Activated CD4-positive, CD25-positive, alpha-beta regulatory T cell treated with anti-CD3 and anti-CD28 coated beads, Interleukin-2, amount 50 U/mL, for 16 hours (primary cell): Measurements from ENCODE around the gene PXMP4.
A peak's percentile ranks its signal among the peaks of the same experiment; 100 is the strongest.
"Not testable (repeated sequence)": the region's sequence is repeated elsewhere in the genome, so short reads cannot be mapped to it uniquely, and the experiment has no call there.

ENCODE experiments used
- DNase-seq: peaks from one replicate; pipeline ENCODE4 v3.0.0-alpha.2; 2020; ENCODE audit warnings: low read depth, low spot score

Gene PXMP4

DNA sequence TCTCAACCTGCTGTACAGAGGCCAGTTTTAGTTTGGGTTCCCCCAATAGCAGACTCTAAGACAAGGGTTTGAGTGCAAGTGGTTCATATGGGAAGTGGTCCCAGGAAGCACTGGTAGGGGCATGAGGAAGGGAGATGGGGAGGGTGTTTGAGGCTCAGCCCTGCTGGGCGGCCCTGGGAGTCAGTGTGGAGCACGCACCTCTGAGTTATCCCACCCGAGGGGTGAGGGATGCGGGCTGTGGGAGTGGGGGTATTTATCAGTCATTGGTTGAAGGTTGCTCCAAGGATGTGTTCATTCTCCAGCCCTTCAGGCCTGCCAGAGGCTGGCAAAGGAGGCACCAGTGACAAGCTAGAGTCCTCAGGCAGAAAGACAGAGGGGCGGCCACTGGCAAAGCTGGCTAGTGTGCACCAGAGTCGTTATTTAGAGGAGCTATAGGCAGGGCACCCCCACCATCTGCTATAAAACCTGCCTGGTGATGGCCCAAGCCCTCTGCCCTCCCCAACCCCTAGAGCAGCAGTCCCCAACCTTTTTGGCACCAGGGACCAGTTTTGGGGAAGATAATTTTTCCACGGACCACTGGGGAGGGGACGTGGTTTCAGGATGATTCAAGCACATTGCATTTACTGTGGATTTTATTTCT, 16.5 kb downstream of the PXMP4 start:
- no peak for DNase-seq

DNA sequence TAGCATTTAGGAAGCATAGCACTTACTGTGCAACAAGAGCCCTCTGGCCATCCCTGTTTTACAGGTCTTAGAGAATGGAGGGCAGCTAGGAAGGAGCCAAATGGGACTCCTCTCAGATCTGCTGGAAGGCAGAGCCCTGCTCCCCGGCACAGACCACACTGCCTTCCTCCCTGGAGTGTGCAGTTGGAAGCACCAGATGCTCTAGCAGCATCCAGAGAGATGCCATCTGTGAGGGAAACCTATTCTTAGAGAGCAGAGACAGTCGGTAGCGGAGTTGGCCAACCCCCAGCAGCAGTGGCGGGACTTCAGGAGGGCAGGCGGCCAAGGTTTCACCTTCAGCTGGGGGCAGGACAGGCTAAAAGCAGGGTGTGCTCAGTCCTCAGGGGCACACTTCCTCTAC, 17.2 kb downstream of the PXMP4 start:
- DNase-seq: no peak

DNA sequence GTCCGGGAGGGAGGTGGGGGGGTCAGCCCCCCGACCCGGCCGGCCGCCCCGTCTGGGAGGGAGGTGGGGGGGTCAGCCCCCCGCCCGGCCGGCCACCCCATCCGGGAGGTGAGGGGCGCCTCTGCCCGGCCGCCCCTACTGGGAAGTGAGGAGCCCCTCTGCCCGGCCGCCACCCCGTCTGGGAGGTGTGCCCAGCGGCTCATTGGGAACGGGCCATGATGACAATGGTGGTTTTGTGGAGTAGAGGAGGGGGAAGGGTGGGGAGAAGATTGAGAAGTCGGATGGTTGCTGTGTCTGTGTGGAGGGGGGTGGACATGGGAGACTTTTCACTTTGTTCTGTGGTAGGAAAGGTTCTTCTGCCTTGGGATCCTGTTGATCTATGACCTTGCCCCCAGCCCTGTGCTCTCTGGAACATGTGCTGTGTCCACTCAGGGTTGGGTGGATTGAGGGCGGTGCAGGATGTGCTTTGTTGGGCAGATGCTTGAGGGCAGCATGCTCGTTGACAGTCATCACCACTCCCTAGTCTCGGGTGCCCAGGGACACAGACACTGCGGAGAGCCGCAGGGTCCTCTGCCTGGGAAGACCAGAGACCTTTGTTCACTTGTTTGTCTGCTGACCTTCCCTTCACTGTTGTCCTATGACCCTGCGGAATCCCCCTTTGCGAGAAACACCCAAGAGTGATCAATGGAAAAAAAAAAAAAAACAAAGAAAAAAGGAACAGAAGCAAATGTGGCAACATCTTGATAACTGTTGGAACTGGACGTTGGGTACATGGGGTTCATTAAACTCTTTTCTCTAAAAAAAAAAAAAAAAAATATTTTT, 18.3 kb downstream of the PXMP4 start:
- no peak for DNase-seq

DNA sequence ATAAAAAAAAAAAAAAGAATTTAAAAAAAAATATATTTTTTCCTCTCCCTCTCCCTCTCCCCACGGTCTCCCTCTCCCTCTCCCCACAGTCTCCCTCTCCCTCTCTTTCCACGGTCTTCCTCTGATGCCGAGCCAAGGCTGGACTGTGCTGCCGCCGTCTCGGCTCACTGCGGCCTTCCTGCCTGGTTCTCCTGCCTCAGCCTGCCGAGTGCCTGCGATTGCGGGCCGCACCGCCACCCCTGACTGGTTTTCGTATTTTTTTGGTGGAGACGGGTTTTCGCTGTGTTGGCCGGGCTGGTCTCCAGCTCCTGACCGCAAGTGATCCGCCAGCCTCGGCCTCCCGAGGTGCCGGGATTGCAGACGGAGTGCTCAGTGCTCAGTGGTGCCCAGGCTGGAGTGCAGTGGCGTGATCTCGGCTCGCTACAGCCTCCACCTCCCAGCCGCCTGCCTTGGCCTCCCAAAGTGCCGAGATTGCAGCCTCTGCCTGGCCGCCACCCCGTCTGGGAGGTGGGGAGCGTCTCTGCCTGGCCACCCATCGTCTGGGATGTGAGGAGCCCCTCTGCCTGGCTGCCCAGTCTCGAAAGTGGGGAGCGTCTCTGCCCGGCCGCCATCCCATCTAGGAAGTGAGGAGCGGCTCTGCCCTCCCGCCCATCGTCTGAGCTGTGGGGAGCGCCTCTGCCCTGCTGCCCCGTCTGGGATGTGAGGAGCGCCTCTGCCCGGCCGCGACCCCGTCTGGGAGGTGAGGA, 19.2 kb downstream of the PXMP4 start:
- DNase-seq: not testable (repeated sequence)

DNA sequence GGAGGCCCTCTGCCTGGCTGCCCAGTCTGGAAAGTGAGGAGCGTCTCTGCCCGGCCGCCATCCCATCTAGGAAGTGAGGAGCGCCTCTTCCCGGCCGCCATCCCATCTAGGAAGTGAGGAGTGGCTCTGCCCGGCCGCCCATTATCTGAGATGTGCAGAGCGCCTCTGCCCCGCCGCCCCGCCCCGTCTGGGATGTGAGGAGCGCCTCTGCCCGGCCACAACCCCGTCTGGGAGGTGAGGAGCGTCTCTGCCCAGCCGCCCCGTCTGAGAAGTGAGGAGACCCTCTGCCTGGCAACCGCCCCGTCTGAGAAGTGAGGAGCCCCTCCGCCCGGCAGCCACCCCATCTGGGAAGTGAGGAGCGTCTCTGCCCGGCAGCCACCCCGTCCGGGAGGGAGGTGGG, 21.1 kb downstream of the PXMP4 start:
- DNase-seq: not testable (repeated sequence)

DNA sequence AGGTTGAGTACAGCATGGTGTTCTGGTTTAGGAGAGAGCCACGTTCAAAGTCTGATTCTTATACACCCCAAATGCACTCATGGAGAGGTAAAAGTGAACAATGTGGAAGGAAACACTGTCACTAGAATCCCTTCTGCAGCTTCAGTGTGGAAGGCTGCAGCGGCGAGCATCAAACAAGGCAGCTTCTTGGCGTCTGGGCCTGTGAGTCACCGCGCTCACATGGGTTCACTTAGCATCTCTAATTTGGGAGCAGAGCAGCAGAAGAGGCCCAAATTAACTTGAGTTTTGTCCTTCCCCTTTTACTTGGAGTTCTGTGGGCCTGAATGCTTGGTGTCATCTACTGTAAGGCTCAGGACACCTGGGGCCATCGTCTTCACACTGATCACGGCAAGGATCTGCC, 23.0 kb downstream of the PXMP4 start:
- no peak for DNase-seq

DNA sequence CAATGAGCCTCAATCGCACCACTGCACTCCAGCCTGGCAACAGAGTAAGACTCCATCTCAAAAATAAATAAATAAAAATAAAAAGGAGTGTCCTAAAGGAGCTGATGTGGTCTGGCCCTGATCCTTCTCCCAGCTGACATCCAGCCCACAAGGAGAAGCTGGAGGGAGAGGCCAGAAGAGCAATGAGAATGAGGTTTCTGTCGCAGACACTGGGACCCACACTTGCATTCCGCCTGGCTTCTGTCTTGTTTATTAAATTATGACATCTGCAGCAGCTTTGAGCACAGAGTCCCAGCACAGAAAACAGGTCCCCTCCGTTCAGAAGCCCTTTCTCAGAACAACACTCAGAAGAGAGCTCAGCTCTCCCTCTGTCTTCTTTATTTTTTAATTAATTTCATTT, 23.7 kb downstream of the PXMP4 start:
- DNase-seq: no peak

DNA sequence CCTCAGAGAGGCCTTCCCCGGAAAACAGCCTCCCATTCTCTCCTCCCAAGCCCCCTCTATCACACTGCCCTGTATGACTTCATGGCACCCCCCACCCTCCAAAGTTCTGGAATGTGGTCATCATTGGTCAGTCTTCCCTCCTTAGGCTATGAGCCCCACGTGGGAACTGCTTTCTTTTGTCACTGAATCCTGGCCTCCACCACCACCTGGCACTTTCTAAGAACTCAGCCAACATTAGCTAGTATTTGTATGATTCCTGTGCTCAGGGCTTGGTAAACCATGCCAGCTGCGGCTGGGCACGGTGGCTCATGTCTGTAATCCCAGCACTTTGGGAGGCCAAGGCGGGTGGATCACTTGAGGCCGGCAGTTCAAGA, 25.5 kb downstream of the PXMP4 start:
- no peak for DNase-seq

DNA sequence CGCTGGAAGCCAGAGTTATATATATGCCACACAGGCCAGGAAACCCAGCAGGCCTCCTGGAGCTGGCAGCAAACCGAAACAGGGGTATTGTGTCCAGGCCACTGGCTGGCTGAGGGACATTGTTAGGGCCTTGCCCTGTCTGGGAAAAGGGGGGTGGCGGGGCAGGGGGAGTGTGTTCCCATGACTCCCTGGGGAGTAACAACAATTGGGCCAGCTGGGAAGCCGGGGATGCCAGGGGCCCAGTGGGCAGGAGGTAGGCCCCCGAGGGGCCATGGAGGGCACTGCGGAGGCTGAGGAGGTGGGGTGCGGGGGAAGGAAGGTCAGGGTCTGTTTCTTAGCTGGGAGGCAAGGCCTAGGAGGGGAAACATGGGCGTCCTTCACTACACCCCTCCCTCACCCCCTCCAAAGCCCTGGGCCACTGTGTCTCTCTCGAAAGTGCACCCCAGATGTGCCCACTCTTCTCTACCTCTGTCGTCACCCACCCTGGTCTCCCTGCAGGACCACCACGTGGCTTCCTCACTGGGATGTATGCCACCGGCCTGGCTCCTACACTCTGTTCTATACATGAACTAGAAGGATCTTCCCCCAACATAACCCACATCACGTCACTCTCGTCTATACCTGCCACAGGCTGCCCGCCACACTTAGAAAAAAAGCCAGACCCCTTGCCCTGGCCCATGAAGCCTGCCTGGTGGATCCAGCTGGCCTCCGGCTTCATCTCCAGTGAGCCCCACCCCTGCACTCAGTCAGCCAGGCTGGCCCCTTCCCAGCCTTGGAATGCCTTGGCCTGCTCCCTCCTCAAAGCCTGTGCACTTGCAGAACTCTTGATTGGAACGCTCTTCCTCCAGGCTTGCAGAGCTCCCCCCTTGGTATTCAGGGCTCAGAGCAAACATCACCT, 26.1 kb downstream of the PXMP4 start:
- no peak for DNase-seq

DNA sequence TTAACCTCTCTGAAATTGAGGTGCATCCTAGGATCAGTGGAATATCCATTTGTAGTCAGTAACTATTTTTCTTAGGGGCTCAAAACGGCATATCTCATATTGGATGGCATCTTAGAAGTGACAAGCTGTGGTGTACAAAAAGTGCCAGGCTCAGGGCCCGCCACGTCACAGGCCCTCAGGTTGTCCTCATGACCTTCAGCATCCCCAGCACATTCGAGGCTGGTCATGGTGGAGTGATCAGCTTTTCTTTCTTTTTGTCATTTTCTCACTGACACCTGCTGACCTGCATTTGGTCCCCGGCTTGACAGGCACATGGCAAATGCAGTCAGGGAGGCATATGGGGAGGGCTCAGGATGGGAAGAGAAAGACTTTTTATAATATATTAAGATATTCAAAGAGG, 26.8 kb downstream of the PXMP4 start:
- DNase-seq: no peak

DNA sequence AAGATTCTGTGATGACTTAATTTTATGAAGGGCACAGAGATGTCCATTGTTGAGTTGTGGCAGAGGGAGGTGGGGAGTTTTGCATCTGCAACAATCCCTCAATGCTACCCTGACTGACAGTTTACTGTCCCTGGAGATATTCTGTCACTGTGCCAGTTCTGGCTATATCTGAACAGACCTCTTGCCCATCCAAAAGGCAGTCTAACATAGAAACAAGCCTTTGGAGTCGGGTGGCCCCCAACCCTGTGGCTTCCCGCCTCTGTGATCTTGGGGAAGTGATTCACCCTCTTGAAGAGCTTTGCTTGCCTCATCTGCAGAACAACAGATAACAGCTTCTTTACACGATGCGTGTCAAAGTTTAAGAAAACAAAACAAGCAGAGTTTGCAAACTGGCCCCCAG, 30.1 kb downstream of the PXMP4 start:
- no peak for DNase-seq

DNA sequence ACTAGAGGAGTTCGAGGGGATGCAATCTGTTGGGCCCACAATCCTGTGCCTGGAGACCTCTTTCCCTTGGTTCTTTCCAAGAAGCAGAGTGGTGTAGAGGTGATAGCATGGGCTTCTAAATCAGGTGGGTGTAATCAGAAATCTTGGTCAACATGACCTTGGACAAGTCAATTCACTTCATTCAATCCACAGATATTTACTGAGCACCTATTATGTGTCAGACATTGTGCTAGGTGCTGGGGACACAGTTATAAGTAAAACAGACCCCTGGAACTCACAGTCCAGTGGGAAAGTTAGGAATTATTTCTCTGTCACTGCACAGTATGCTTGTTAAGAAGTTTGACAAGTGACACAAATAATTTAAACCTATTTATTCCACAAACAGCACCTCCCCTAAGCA, 30.6 kb downstream of the PXMP4 start:
- no peak for DNase-seq

DNA sequence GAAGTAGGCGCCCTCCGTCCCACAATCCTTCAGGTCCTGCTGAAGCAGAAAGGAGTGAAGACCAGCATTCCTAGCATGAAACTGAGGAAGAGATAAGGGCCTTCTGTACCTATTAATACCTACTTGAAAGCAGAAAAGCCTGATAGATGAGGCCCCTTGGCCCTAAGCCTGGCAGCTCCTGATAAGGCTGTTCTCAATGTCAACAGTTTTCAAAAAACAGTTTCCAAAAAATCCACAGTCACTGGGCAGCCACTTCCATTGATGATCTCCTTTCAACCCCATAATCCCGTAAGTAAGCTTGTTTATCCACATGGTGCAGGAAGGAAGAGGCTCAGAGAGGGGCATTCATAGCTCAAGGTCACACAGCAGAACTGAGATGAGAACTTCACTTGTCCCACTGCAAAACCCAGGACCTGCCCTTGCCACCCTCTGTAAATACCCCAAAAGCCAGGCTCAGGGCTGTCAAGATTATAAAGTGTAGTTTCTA, 31.1 kb downstream of the PXMP4 start:
- DNase-seq: no peak

DNA sequence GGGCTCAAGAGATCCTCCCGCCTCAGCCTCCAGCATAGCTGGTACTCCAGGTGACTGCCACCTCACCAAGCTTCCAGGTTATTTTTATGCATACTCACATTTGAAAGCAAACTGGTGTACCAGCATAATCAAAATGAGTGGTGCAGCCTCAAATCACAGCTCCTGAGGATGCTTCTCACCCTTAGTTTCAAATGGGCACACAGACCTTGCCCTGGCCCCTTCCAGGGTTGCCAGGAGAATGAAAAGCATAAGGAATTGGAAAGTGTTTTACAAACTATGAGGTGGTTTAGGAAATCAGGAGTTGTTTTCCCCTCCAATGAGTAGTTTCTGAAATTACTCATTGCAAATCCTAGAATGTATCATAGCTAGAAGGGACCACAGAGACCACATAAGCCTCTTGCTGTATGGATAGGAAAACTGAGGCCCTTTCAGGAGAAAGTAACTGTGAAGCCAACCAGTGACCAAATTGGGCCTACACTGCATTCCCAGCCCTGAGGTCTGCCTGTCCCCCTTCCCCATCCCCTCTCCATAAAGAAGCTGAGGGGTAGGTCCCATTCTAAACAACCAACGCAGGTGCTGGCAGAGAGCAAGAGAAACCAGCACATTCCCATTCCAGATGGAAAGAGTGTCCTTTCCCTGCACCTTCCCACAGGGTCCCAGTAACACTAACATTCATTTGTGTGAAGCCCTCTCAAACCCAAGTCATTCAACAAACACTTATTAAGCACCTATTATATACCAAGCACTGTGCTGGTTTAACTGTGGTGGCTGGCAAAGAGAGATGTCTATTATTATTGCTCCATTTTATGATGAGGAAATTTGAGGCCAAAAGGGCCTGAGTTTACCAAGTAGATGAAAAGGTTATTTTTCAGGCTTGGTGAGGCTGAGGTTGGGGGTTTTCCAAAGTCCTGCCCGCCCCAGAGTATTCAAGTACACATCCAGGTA, 31.8 kb downstream of the PXMP4 start:
- no peak for DNase-seq

DNA sequence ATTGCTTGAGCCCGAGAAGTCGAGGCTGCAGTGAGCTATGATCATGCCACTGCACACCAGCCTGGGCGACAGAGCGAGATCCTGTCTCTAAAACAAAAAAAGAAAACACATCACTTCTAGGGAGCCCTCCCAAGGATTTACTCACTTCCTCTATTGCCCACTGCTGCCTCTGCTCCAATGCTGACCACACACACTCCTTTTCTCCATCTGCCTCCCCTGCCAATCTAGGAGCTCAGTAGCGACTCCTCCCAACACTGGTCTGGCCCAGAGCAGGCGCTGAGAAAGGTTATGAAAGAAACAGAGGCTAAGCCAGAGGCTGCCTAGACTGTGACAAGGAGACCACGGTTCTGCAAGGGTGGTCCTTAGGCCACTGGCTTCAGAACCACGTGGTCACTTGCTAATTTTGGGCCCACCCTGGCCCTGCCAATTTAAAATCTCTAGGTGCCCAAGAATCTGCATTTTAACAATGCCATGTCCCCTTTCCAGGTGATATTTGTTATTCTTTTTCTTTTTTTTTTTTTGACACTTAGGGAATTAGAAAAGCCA, 32.7 kb downstream of the PXMP4 start:
- DNase-seq: no peak

DNA sequence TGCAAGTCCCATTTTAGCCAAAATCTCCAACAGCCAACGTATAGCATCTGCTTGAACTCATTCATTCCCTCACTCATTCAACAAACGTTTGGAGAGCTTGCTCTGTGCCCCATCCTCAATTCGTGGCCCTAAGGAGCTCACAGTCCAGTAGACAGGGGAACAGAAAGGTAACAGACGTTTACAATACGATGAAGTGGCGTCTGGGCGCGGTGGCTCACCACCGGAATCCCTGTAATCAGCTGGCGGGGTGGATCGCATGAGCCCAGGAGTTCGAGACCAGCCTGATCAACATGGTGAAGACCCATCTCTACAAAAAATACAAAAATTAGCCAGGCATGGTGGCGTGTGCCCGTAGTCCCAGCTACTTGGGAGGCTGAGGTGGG, 33.1 kb downstream of the PXMP4 start:
- DNase-seq: no peak

DNA sequence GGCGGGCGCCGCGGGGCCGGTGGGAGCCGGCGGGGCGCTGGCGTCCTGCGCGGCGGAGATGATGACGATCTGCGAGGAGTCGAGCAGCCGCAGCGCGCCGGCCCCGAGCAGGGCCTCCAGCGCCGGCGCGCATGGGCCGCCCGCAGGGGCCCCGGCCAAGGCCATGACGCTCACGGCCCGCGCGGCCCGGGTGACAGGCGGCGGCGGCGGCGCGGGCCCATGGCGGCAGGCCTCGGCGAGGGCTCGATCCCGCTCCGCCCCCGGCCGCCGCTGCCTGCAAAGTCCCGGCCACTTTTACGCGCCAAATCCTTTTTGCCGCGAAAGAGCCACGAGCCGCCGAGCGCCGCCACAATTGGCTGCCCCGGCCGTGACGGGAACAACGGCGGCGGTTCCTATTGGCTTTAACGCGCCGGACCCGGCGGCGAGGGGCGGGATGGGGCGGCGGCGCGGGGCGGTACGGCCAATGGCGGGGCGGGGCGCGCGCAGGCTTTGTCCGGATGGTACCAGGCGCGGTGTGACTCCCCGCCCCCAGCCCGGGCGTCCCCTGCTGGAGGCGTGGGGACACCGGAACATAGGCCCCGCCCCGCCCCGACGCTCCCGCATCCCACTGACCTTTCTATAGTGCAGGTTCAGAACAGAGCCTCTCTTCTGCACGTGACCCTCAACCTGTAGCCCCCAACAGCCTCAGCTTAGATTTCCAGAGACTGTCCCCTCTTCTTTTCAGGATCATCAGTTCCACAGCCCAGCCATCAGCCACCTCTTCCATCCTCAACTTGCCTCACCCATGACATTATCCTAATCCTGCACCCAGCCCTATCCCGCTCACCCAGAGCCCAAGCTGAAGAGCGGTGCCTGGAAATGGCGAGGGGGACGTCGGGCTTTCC, 33.8 kb downstream of the PXMP4 start, which contains the start of gene E2F1:
TSS of gene E2F1 (minus strand) at position 286 of the 884 bp plus-strand sequence. CDS start at position 165, 121 bp downstream.
- DNase-seq: peak; percentile 87

DNA sequence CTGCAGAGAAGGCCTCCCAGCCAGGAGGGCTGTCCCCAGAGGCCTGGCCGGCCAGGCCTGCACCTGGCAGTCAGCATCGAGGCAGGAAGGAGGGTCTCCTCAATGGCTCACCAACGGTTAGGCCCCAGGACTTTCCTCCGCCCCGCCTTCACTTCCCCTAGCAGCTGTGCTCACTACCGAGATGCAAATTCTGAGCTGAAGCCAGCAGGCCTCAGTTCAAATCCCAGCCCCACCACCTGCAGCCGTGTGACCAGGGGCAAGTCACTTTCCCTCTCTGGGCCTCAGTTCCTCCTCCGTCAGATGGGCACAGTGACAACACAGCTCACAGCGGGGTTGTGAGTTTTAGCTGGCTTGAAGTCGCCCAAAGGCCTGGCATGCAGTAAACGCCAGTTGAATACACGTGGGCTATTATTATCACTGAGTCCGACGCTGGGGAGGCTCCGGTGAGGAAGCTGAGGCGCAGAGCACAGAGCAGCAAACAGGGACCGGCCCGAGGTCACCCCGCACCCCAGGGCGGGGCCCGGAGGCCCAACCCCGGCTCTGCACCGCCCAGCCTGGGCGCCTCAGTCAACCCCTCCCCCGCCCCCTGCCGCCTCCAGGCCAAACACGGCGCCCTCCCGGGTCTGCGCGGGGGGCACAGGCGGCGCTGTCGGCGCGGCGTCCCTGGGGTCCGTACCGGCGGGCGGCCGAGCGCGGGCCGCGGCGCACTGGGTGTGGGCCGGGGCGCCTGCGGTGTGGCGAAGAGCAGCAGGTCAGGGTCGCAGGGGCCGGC, 34.6 kb downstream of the PXMP4 start:
- no peak for DNase-seq
